Measurements from ENCODE around the gene BCAS3. TPM values are rescaled to one million over a fixed set of nuclear protein-coding genes. Genes with fewer than 3 reads are reported as not detected.
A peak's percentile ranks its signal among the peaks of the same experiment; 100 is the strongest.

Gene BCAS3
- total and polyA plus RNA-seq, 9 donors: 9.4 to 37.0 (median 21.6) TPM

GRCh38 chr17:61209106-61209439, 531.4 kb downstream of the BCAS3 start:
- no peak overlapping the region for H3K4me3 ChIP-seq
- no peaks in the 10 kb centered on the region for H3K27me3 ChIP-seq
- no peaks in the 10 kb centered on the region for H3K9me3 ChIP-seq
- H3K4me1 ChIP-seq (ENCODE audit: insufficient read depth): peaks cover 15% of the 10 kb centered on the region
- H3K27ac ChIP-seq: peak overlapping the region in 1 of 2 donors; percentile 67
- intact Hi-C loops (cut with DNase I): no loop called here
- WGBS, 3 donors: 4 to 5% (median 5%) methylated on average over 4 of the region's 4 CpGs
- TF ChIP-seq EP300 (IDR thresholded peaks at IDR 0.05) (no peak), POLR2A (IDR thresholded peaks at IDR 0.05) (no peak)
- TF ChIP-seq, protein P1, sequence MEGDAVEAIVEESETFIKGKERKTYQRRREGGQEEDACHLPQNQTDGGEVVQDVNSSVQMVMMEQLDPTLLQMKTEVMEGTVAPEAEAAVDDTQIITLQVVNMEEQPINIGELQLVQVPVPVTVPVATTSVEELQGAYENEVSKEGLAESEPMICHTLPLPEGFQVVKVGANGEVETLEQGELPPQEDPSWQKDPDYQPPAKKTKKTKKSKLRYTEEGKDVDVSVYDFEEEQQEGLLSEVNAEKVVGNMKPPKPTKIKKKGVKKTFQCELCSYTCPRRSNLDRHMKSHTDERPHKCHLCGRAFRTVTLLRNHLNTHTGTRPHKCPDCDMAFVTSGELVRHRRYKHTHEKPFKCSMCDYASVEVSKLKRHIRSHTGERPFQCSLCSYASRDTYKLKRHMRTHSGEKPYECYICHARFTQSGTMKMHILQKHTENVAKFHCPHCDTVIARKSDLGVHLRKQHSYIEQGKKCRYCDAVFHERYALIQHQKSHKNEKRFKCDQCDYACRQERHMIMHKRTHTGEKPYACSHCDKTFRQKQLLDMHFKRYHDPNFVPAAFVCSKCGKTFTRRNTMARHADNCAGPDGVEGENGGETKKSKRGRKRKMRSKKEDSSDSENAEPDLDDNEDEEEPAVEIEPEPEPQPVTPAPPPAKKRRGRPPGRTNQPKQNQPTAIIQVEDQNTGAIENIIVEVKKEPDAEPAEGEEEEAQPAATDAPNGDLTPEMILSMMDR (IDR thresholded peaks at IDR 0.05): no peak
- no peaks in the 10 kb centered on the region for H3K36me3 ChIP-seq
- no peak for DNase-seq

DNA sequence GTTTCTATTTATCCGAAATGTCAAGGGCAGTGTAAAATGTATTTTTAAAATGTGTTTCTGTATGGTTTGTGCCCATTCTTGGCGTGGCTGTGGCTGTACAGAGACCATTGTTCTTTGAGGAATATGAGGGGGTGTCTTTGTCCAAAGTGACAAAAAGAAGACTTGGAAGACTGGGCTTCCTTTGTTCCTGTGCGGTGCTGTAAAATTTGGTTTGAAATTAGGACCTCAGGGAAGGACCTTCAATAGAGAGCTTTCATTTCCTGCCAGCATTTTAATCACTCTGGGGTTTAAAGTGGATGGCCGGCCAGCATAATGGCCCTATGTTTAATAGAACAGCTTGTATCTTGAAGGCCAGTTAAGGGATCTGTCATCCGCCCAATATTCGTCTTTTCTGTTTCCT, 531.9 kb downstream of the BCAS3 start:
- WGBS, 3 donors: 4 to 17% (median 7%) methylated on average over 6 of the region's 6 CpGs
- Histone ChIP-seq H3K4me1 (ENCODE audit: insufficient read depth) (peaks cover 15% of the 10 kb centered on the region), H3K36me3 (no peaks in the 10 kb centered on the region), H3K27ac (peak overlapping the region in 1 of 2 donors; percentile 67), H3K27me3 (no peaks in the 10 kb centered on the region), H3K9me3 (no peaks in the 10 kb centered on the region), H3K4me3 (no peak overlapping the region)
- intact Hi-C loops (cut with DNase I): no loop called here
- DNase-seq: peak in 1 of 5 donors; percentile 9
- TF ChIP-seq, protein P1 (IDR thresholded peaks at IDR 0.05): no peak
- TF ChIP-seq EP300 (IDR thresholded peaks at IDR 0.05) (no peak), POLR2A (IDR thresholded peaks at IDR 0.05) (no peak)

DNA sequence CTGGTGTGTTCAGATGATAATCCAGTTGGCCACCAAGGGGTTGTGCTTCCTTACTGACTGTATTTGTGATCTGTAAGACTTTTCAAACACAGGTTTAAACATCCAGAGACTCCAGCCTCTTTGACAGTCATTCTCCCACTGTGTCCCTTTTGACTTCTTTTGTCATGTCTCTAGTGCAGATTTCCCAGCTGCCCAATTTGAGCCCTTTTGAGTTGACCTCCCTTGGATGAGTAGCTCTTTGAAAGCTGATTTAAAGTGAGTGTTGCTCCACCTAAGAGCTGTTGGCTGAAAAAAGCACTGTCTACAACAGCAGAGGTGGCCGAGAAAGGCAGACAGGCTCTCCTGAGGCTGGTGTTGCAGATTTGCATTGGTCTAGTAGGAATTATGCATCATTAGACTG, 533.6 kb downstream of the BCAS3 start:
- H3K4me1 ChIP-seq (ENCODE audit: insufficient read depth): peaks cover 8% of the 10 kb centered on the region
- intact Hi-C loops (cut with DNase I): no loop called here
- 97 to 100% (median 100%) methylated on average over 1 of the region's 1 CpG for WGBS, 3 donors
- no peak for DNase-seq
- H3K4me3 ChIP-seq: no peak overlapping the region
- no peak overlapping the region for H3K27ac ChIP-seq
- no peak for TF ChIP-seq EP300 (IDR thresholded peaks at IDR 0.05)
- TF ChIP-seq, protein P1 (IDR thresholded peaks at IDR 0.05): no peak
- TF ChIP-seq POLR2A (IDR thresholded peaks at IDR 0.05): no peak
- H3K36me3 ChIP-seq: no peaks in the 10 kb centered on the region
- H3K27me3 ChIP-seq: no peaks in the 10 kb centered on the region
- no peaks in the 10 kb centered on the region for H3K9me3 ChIP-seq

DNA sequence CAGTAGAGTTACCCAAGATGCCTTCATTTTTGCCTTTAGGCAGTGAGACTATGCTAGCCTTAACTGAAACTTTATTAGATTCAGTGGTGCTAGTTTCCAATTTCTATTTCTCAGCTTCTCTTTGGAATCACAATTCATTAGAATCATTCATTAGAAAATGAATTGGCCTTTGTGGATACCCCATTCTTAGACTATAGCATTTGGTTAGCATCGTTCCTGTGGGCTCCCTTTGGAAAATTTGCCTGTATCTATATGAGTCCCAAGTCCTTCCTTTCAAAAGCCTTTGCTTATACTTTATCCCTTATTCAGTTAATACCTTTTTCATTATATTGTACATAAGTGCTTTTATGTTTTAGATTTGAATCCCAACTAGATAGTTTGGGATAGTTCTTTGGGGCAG, 535.0 kb downstream of the BCAS3 start:
- intact Hi-C loops (cut with DNase I): no loop called here
- DNase-seq: no peak
- no peaks in the 10 kb centered on the region for H3K36me3 ChIP-seq
- H3K4me3 ChIP-seq: no peak overlapping the region
- no peak overlapping the region for H3K27ac ChIP-seq
- H3K27me3 ChIP-seq: no peaks in the 10 kb centered on the region
- peaks cover 8% of the 10 kb centered on the region for H3K4me1 ChIP-seq (ENCODE audit: insufficient read depth)
- no peak for TF ChIP-seq EP300 (IDR thresholded peaks at IDR 0.05)
- no peak for TF ChIP-seq POLR2A (IDR thresholded peaks at IDR 0.05)
- TF ChIP-seq, protein P1 (IDR thresholded peaks at IDR 0.05): no peak
- 95 to 100% (median 100%) methylated on average over 1 of the region's 1 CpG for WGBS, 3 donors
- no peaks in the 10 kb centered on the region for H3K9me3 ChIP-seq

GRCh38 chr17:61214753-61215152, 537.1 kb downstream of the BCAS3 start:
- Histone ChIP-seq H3K4me1 (ENCODE audit: insufficient read depth) (peaks cover 4% of the 10 kb centered on the region), H3K36me3 (no peaks in the 10 kb centered on the region), H3K4me3 (no peak overlapping the region), H3K27ac (no peak overlapping the region), H3K27me3 (no peaks in the 10 kb centered on the region), H3K9me3 (no peaks in the 10 kb centered on the region)
- intact Hi-C loops (cut with DNase I): no loop called here
- no peak for TF ChIP-seq EP300 (IDR thresholded peaks at IDR 0.05)
- TF ChIP-seq, protein P1 (IDR thresholded peaks at IDR 0.05): no peak
- TF ChIP-seq POLR2A (IDR thresholded peaks at IDR 0.05): no peak
- no peak for DNase-seq

Measured in ovary (tissue), 9 donors.